Endodermal cell (in vitro differentiated cells): ENCODE measurements around the gene SFXN5. TPM values are rescaled to one million over a fixed set of nuclear protein-coding genes. Genes with fewer than 3 reads are reported as not detected.

ENCODE experiments used
- DNase-seq: peaks from one replicate; pipeline ENCODE4 v3.0.0-alpha.2; 2017
- H3K27ac ChIP-seq: 2 replicates; pipeline ENCODE4 v1.5.1; 2013; ENCODE audit warnings: mild to moderate bottlenecking, low read depth, low read length, moderate library complexity
- H3K27me3 ChIP-seq: 2 replicates; pipeline ENCODE4 v1.6.1; 2013; ENCODE audit warnings: mild to moderate bottlenecking, low read length, moderate library complexity; ENCODE audit not compliant: insufficient read depth, control insufficient read depth, poor library complexity, severe bottlenecking
- H3K36me3 ChIP-seq: 2 replicates; pipeline ENCODE4 v1.7.0; 2013; ENCODE audit warnings: mild to moderate bottlenecking, low read length, moderate library complexity; ENCODE audit not compliant: control insufficient read depth, insufficient read depth
- H3K4me1 ChIP-seq: one replicate; pipeline ENCODE4 v1.7.0; 2013; ENCODE audit warnings: low read length; ENCODE audit not compliant: control insufficient read depth, insufficient read depth
- H3K4me3 ChIP-seq: 2 replicates; pipeline ENCODE4 v1.5.1; 2013; ENCODE audit warnings: mild to moderate bottlenecking, low read length, moderate library complexity
- H3K9ac ChIP-seq: 2 replicates; pipeline ENCODE4 v1.6.1; 2013; ENCODE audit warnings: mild to moderate bottlenecking, low read length, moderate library complexity; ENCODE audit not compliant: poor library complexity, severe bottlenecking; ENCODE audit errors: extremely low read depth
- H3K9me3 ChIP-seq: 2 replicates; pipeline ENCODE4 v1.6.1; 2013; ENCODE audit warnings: mild to moderate bottlenecking, low read length, moderate library complexity; ENCODE audit not compliant: control insufficient read depth
- H3K27ac Mint-ChIP-seq: 2 replicates; pipeline ENCODE4 v1.8.0; 2020; ENCODE audit warnings: mixed read lengths
- H3K27me3 Mint-ChIP-seq: 2 replicates; pipeline ENCODE4 v1.8.0; 2021; ENCODE audit warnings: mild to moderate bottlenecking, mixed read lengths; ENCODE audit not compliant: insufficient read depth
- H3K36me3 Mint-ChIP-seq: 2 replicates; pipeline ENCODE4 v1.8.0; 2020; ENCODE audit warnings: low read depth, mixed read lengths
- H3K4me1 Mint-ChIP-seq: 2 replicates; pipeline ENCODE4 v1.8.0; 2020; ENCODE audit warnings: mixed read lengths
- H3K4me3 Mint-ChIP-seq: 2 replicates; pipeline ENCODE4 v1.8.0; 2020; ENCODE audit warnings: mild to moderate bottlenecking, moderate library complexity, mixed read lengths
- H3K9me3 Mint-ChIP-seq: 2 replicates; pipeline ENCODE4 v1.8.0; 2020; ENCODE audit warnings: mild to moderate bottlenecking, mixed read lengths
- WGBS, 2 experiments: methylation state at CpG; one replicate each; pipeline versions ENCODE4 v1.1.5 to v1.1.7; 2013; ENCODE audit warnings: missing lambda C conversion rate in 2 of 2, mixed read lengths in 1 of 2; ENCODE audit not compliant: insufficient coverage in 1 of 2, insufficient read length in 1 of 2; 5-methylcytosine and 5-hydroxymethylcytosine counted together
- total RNA-seq, 2 donors: library from RNA; stranded (reverse); fragmentation: NEBNext Ultra II Directional in 1 of 2; extraction: Animal tissue kit (Norgen Biotek cat#: 25700) in 1 of 2; gene quantifications; 2 replicates in 1 of 2; 3 replicates in 1 of 2; pipeline ENCODE4 v1.2.1, GENCODE V29; 2021
- TF ChIP-seq, protein P1 (sequence below): fragments of 200-600 bp; sonication (generic); conservative IDR thresholded peaks from 2 replicates; pipeline ENCODE4 v1.5.0; 2021; ENCODE audit warnings: antibody characterized with exemption, mild to moderate bottlenecking

SFXN5 gene
- total RNA-seq, 2 donors from 2014 or later: 30.7 to 32.8 TPM

DNA sequence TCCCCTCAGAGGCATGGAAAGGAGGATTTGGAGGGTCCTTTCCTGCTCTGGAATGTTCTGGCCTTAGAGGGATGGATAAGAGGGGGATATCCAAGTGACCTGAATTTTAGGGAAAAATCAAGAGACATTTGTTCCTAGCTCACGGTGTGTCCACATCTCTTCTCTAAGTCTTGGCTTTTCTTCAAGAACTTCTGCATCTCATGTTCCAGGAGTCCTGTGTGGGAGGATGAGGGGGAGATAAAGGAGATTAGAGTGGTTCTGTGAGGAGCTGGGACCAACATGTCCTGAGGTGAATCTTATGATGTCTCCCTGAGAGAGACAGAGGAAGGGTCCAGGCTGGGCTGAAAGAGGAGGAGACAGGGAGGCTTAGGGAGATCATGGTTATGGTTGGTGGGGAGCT lies 142.5 kb downstream of the SFXN5 start:
- H3K27me3 Mint-ChIP-seq: peaks cover 23% of the 10 kb centered on the region
- H3K4me3 Mint-ChIP-seq: no peak overlapping the region
- H3K4me1 Mint-ChIP-seq: peaks cover 15% of the 10 kb centered on the region
- Histone ChIP-seq H3K27me3 (peaks cover 100% of the 10 kb centered on the region), H3K9ac (no peak overlapping the region), H3K27ac (no peak overlapping the region), H3K9me3 (no peaks in the 10 kb centered on the region), H3K36me3 (no peaks in the 10 kb centered on the region), H3K4me3 (no peak overlapping the region), H3K4me1 (no peaks in the 10 kb centered on the region)
- WGBS, 2 experiments: 96 to 100% methylated on average over 1 of the region's 1 CpG
- DNase-seq: no peak
- TF ChIP-seq, protein P1, sequence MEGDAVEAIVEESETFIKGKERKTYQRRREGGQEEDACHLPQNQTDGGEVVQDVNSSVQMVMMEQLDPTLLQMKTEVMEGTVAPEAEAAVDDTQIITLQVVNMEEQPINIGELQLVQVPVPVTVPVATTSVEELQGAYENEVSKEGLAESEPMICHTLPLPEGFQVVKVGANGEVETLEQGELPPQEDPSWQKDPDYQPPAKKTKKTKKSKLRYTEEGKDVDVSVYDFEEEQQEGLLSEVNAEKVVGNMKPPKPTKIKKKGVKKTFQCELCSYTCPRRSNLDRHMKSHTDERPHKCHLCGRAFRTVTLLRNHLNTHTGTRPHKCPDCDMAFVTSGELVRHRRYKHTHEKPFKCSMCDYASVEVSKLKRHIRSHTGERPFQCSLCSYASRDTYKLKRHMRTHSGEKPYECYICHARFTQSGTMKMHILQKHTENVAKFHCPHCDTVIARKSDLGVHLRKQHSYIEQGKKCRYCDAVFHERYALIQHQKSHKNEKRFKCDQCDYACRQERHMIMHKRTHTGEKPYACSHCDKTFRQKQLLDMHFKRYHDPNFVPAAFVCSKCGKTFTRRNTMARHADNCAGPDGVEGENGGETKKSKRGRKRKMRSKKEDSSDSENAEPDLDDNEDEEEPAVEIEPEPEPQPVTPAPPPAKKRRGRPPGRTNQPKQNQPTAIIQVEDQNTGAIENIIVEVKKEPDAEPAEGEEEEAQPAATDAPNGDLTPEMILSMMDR: no peak
- H3K36me3 Mint-ChIP-seq: no peaks in the 10 kb centered on the region
- no peak overlapping the region for H3K27ac Mint-ChIP-seq
- peaks cover under 1% of the 10 kb centered on the region for H3K9me3 Mint-ChIP-seq

DNA sequence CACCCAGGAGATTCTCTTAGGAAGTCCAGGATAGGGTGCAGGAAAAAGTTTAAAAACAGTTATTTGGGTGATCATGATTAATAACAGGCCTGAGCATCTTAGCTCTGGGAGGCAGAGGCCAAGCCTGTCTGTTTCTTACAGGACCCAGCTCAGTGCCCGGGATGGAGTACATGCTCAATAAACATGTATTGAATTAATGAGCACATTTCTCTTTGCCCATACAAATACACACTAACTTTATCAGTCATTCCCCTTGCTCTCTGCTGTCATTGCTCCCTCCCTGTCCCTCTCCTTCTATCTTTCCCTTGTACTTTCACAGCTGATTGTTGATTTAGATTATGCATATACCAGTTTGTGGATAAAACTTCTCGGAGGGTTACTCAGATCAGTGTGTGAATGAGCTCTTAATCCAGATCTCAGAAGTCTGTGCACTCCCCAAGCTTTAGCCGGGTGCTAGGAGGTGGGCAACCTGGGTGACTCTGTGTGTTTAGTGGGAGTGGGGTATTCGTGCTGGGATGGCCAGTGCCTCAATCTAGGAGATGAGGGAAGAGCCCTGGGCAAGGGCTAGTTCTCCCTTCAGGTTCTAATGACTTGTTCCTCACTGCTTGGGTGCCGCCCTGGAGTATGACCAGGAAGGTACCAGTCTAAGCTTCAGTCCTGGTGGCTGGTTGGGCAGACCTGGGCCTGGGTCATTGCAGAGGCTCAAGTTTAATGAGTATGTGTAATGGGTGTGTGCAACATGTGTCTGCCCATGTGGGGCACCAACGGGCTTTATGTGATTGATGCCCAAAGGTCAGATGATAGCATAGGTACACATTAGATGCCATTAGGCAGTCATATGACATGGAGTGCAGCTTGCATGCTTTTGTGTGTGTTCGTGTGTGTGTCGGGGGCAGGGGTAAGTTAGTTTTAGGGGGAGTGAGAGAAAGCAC lies 143.6 kb downstream of the SFXN5 start:
- DNase-seq: peak; percentile 14
- Mint-ChIP-seq H3K27me3 (peaks cover 14% of the 10 kb centered on the region), H3K27ac (no peak overlapping the region), H3K9me3 (peaks cover 11% of the 10 kb centered on the region), H3K36me3 (no peaks in the 10 kb centered on the region), H3K4me3 (no peak overlapping the region), H3K4me1 (peaks cover 19% of the 10 kb centered on the region)
- H3K4me1 ChIP-seq: no peaks in the 10 kb centered on the region
- no peaks in the 10 kb centered on the region for H3K9me3 ChIP-seq
- H3K4me3 ChIP-seq: no peak overlapping the region
- no peak overlapping the region for H3K9ac ChIP-seq
- H3K27ac ChIP-seq: no peak overlapping the region
- 81 to 100% methylated on average over 5 to 8 of the region's 8 CpGs for WGBS, 2 experiments
- TF ChIP-seq, protein P1: no peak
- no peaks in the 10 kb centered on the region for H3K36me3 ChIP-seq
- H3K27me3 ChIP-seq: peaks cover 100% of the 10 kb centered on the region

DNA sequence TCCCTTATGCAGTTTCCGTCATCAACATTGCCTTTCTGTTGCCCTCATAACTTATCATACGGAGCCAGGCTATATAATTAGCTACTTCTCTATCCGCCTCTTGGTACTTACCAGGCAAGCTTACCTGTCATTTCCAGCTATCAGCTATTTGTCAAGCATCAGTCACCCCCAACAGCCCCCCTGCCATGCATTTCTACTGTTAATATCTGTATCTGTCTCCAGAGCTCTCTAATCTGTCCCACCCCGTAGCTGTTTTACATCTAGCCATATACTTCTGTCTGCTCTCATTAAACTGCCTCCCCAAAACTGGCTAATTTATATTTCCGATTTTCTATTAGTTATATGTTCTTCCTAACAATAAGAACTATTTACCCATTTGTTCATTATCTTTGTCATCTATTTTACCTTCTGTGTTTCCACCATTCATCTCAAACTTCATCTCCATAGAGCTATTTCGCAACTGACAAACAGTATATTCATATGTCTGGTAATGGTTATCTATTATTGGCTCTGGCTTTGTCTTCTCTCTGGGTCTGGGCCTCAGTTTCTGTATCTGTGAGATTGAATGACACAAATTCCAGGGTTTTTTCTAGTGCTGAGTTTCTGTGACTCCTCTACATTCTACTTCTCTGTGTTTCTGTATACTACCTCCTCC lies 144.6 kb downstream of the SFXN5 start:
- Histone ChIP-seq H3K4me3 (no peak overlapping the region), H3K9me3 (no peaks in the 10 kb centered on the region), H3K4me1 (no peaks in the 10 kb centered on the region), H3K27me3 (peaks cover 100% of the 10 kb centered on the region), H3K36me3 (no peaks in the 10 kb centered on the region), H3K27ac (no peak overlapping the region), H3K9ac (no peak overlapping the region)
- Mint-ChIP-seq H3K36me3 (no peaks in the 10 kb centered on the region), H3K9me3 (peaks cover 16% of the 10 kb centered on the region), H3K27me3 (peaks cover 4% of the 10 kb centered on the region), H3K4me1 (peaks cover 19% of the 10 kb centered on the region), H3K4me3 (no peak overlapping the region), H3K27ac (no peak overlapping the region)
- DNase-seq: no peak
- WGBS, 2 experiments: 66 to 73% methylated on average over 5 to 6 of the region's 6 CpGs
- TF ChIP-seq, protein P1: no peak
